HG03108 (cell line): ENCODE data around the gene ZNF500.

Experiments
- ATAC-seq: cut with Tn5 transposase; IDR thresholded peaks from one replicate; pipeline ENCODE4 v1.9.1; 2021; ENCODE audit warnings: moderate library complexity; ENCODE audit not compliant: unreplicated experiment

Gene ZNF500

DNA sequence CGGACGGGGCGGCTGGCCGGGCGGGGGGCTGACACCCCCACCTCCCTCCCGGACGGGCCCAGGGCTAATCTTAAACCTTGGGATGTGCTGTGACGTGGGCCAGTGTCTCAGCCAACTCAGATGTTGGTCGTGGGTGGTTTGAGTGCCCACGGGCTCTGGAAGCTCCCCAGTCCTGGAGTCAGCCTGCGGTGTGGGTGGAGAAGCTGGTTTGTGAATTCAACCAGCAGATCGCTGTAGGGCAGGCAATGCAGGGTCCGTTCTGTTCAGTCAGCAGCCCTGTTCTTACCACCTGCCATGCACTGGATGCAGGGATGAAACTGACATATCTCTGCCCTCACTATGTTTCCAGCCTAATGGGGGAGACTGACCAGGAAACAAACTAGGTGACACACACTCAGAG, 8.0 kb upstream of the ZNF500 start:
- no peak for ATAC-seq

- no peak for ATAC-seq
These were observed 5.4 kb upstream of the ZNF500 start for GRCh38 chr16:4772351-4772750.

GRCh38 chr16:4771646-4772045, 4.7 kb upstream of the ZNF500 start:
- ATAC-seq: no peak

DNA sequence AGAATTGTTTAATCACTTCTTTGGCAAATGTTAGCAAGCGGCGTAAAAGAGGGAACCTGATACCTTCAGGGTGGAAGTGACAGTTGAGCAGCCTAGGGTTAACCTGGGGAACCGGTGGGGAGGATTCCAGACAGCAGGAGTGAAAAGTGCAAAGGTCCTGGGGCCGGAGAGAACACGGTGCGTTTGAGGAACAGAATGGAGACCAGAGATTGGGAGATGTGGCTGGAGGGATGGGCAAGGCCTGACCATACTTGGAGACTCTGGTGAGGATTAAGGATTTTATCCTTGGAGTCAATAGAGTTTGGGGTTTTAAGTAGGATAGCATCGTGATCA, 2.3 kb upstream of the ZNF500 start:
- ATAC-seq: no peak

GRCh38 chr16:4768549-4769305, 1.8 kb upstream of the ZNF500 start:
- peak; percentile 54 for ATAC-seq

GRCh38 chr16:4767872-4768548, 1.0 kb upstream of the ZNF500 start:
- peak; percentile 1 for ATAC-seq

GRCh38 chr16:4765511-4766474, 1.2 kb downstream of the ZNF500 start:
- no peak for ATAC-seq

GRCh38 chr16:4763791-4764190, 3.2 kb downstream of the ZNF500 start:
- no peak for ATAC-seq

DNA sequence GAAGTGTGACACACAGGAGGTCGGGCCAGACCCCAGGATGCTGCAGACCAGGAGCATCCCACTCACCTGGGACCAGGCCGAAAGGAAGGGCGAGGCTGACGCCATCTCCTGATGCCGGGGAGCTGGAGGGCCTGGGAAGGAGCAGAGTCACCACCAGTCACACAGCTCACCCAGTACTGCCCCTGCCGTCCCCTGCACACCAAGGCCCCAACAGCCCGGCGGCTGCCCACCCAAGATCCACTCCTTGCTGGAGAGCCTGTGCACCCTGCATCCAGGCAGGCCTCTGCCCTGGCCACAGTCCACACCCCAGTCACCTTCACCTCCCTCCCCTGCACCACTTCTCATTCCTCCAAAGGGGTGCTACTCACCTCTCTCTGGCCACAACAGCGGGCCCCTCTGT, 4.8 kb downstream of the ZNF500 start:
- ATAC-seq: no peak

DNA sequence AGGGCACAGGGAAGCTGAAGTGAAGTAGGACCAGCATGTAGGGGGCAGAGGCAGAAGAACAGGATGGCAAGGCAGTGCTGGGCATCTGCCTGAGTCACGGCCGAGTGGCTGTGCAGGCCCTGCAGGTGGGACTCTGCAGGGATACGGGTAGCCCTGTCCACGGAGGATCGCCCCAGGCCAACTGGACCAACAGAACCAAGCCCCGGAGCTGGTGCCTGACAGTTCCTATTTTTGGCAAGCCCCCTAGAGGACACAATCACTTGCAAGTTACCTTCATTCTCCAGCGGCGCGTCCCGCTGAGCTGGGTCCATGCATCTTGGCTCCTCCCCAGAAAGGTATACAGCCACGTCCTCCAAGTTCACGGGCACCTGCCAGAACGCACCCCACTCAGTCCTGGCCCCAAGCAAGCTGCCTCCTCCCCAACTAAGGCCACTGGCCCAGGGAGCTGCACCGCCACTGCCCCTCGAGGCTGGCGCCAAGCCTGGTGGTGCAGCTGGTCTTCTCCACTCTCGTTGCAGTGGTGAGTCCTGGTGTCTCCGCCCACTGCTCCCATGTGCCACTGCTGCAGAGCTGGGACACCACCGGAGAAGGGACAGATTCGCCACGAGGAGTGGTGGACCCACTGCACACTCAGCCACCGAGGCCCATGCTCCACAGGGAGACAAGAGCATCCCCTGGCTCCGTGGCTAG, 6.6 kb downstream of the ZNF500 start:
- ATAC-seq: no peak

DNA sequence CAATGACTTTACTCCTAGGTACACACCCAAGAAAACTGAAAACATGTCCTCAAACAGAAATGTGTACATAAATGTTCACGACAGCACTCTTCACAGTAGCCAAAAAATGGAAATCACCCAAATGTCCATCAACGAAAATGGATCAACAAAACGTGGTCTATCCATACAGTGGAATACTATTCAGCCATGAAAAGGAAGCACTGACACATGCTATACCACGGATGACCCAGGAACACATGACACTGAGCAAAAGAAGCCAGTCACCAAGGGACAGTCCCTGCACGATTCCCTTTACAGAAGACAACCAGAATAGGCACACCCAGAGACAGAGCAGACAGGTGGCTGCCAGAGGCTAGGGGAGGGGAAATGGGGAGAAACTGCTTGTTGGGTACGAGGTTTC, 11.3 kb downstream of the ZNF500 start:
- no peak for ATAC-seq

DNA sequence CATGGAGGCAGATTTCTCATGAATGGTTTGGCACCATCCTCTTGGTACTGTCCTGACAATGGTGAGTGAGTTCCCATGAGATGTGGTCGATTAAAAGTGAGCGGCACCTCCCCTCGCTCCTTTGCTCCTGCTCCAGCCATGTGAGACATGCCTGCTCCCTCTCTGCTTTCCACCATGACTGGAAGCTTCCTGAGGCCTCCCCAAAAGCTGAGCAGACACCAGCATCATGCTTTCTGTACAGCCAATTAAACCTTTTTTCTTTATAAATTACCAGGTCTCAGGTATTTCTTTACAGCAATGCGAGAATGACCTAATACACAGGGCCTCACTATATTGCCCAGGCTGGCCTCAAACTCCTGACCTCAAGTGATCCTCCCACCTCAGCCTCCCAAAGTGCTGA, 12.1 kb downstream of the ZNF500 start:
- no peak for ATAC-seq

DNA sequence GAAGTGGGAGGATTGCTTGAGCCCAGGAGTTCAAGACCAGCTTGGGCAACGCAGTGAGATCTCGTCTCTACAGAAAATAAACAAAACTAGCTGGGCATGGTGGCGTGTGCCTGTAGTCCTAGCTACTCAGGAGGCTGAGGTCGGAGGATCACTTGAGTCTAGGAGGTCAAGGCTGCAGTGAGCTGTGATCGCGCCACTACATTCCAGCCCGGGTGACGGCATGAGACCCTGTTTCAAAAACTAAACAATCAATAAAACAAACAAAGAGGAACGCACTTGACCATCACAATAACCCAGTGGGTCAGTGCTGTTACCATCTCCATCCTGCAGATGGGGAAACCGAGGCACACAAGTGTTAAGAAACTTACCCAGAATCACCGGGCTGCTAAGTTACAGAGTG, 13.7 kb downstream of the ZNF500 start:
- no peak for ATAC-seq

DNA sequence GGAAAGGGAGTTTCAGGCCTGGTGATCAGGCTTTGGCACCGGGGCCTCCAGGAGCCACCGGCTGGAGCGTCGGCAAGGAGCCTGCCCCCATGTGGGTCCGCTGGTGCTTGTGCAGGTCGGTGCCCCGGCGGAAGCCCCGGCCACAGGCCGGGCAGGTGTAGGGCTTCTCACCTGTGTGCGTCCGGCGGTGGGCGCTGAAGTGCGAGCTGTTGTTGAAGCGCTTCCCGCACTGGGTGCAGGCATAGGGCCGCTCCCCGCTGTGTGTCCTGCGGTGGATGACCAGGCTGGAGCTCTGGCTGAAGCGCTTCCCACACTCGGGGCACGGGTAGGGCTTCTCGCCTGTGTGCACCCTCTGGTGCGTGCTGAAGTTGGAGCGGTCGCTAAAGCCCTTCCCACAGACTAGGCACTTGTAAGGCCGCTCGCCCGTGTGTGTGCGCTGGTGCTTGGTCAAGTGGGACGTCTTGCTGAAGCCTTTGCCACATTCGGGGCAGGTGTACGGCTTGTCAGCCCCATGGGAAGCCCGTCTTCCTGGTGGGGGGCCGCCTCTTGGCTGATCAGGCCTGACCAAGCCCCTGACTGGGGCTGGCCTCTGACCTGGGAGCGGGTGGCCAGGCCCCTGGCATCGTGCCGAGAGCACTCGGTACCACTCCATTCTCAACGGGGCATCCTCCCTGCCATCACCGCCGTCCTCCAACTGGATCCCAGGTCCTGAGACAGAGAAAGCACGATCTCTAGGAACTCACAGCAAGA, 14.4 kb downstream of the ZNF500 start:
- no peak for ATAC-seq

DNA sequence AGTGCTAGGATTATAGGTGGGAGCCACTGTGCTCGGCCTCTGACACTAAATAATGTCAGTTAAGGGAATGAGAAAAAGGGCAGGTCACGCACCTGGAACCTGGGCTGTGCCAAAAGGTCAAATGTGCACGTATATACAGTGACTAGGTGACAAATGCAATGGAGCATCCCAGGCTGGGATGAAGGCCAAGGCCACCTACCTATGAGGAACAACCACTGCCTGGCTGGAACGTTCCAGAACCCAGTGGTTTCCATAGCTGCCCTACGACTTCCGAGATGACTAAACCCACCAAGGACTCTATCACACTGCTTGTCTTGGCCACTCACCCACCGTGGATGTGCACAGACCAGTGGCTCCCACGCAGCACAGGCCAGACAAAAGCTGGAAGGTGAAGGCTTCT, 16.1 kb downstream of the ZNF500 start:
- ATAC-seq: no peak

- ATAC-seq: no peak
These were observed 17.2 kb downstream of the ZNF500 start for GRCh38 chr16:4749700-4750257.

- no peak for ATAC-seq
These were observed 18.1 kb downstream of the ZNF500 start for GRCh38 chr16:4748682-4749411.

GRCh38 chr16:4747906-4748681, 18.9 kb downstream of the ZNF500 start:
- no peak for ATAC-seq
